22Rv1 (cell line): ENCODE results near the gene NSUN7.
"Not testable (repeated sequence)": the region's sequence is repeated elsewhere in the genome, so short reads cannot be mapped to it uniquely, and the experiment has no call there.

Source experiments
- H3K27ac ChIP-seq: fragments of 450-650 bp; 2 replicates; pipeline ENCODE4 v1.5.1; 2017
- CTCF ChIP-seq: fragments of 450-650 bp; IDR thresholded peaks from 2 replicates; pipeline ENCODE4 v1.5.1; 2017; ENCODE audit warnings: mild to moderate bottlenecking
- ZFX ChIP-seq: fragments of 450-650 bp; IDR thresholded peaks from 2 replicates; pipeline ENCODE4 v1.6.1; 2017; ENCODE audit warnings: antibody characterized with exemption, borderline replicate concordance

NSUN7 gene

DNA sequence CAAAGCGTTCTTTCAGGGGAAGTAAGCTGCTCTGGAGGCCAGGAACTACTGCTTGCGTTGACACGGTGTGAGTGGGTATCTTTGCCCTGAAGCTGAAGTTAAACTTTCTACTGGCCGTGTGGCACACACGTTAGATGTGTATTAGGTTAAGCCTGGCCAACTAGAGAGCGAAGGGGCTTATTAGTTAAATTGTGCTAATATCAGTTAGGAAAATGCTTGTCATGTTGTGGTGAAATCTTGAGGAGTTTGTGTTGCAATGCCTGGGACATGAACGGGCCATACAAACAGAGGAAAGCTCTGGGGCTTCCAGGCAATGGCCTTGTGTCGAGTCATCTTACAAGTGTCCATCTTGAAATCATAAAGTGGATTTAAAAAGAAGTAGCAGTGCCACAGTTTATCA is 62.6 kb downstream of the NSUN7 start:
- TF ChIP-seq CTCF (no peak), ZFX (no peak)
- no peak overlapping the region for H3K27ac ChIP-seq

GRCh38 chr4:40812856-40813255 is 63.1 kb downstream of the NSUN7 start:
- TF ChIP-seq CTCF = no peak
- TF ChIP-seq ZFX = no peak
- no peak overlapping the region for H3K27ac ChIP-seq

DNA sequence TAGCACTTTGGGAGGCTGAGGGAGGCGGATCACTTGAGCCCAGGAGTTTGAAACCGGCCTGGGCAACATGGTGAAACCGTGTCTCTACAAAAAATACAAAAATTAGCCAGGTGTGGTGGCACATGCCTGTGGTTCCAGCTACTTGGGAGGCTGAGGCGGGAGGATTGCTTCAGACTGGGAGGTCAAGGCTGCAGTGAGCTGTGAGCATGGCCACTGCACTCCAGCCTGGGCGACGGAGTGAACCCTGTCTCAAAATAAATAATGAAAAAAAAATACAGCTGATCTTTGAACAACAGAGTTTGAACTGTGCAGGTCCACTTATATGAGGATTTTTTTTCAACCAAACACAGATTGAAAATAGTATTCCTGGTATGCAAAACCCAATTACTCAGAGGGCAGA is 67.4 kb downstream of the NSUN7 start:
- not testable (repeated sequence) for H3K27ac ChIP-seq

- H3K27ac ChIP-seq = no peak overlapping the region
- TF ChIP-seq CTCF (no peak), ZFX (no peak)
Measured at GRCh38 chr4:40820101-40820500, 70.3 kb downstream of the NSUN7 start.

DNA sequence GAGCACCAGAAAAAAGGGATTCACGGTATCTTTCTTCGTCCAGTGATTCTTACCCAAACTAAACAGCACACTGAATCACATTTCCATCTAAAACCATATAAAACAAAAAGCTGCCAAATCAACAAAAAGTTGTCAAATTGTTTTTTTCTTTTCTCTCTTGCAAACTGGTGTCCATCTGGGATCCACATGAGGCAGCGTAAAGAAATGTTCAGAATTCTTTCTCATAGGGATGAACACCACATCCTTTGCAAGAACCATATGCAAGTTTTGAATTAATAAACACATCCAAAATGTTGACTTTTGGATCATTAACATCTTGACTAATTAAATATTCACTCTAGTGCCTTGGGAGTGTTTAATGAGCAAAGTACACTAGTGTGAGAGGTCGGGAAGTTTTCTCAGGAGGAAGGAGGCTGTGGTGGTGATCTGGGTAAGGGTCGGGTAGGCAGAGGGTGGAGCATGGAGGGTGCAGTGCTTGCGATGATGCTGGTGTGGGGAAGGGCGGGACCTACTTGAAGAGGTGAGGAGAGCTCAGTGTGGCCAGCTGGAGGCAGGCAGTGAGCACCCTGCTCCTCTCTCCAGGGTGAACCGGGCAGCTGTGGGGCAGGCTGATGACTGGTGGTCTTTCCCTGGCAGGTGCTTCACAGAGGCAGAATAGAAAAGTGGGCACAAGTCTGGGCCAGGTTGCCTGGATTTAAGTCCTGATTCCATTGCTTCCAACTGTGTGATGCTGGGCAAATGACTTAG is 72.8 kb downstream of the NSUN7 start:
- TF ChIP-seq ZFX (no peak), CTCF (no peak)
- no peak overlapping the region for H3K27ac ChIP-seq

DNA sequence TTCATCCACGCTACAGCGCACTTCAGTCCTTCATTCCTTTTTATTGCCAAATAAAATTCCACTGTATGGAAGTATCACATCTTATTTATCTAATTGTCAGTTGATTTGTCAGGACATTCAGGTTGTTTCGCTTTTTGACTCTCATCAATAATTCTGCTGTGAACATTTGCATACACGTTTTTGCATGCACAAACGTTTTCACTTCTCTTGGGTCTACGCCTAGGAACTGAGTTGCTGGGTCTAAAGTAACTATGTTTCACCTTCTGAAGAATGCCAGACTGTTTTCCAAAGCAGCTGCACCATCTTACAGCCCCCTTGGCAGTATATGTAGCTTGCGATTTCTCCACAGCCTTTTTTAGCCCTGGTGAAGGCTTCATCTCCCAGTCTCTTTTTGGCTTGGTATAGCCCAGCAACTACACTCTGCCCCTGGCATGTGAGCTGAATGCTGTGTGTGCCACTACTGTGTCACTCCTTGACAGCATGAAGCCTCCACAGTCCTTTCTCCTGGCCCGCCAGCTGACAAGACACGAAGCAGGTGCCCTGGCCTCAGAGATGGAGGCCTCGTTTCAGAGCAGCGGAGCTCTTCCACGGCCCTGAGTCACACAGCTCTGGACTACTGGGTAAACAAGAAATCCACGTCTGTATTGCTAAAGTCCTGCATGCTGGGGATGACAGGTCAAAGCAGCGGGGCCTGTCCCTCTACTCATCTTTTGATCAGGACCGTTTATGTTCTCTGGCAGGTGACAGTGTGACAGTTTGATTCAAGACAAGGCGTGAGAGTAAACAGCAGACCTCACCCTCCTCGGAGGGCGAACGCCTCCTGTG is 75.5 kb downstream of the NSUN7 start:
- TF ChIP-seq ZFX = no peak
- TF ChIP-seq CTCF = no peak
- no peak overlapping the region for H3K27ac ChIP-seq

- TF ChIP-seq CTCF = no peak
- no peak for TF ChIP-seq ZFX
- H3K27ac ChIP-seq = no peak overlapping the region
Measured at GRCh38 chr4:40826821-40827220, 77.1 kb downstream of the NSUN7 start.
